T-helper 2 cell (primary cell): ENCODE measurements around the gene ANXA9.

Experiments
- DNase-seq, 5 experiments: peaks; one replicate each; pipeline versions ENCODE4 v3.0.0 to v3.0.0-alpha.2; 2012 to 2022
- total RNA-seq, 2 donors: gene quantifications; one replicate each; lab custom pipeline; 2026; lab: John Stamatoyannopoulos, UW

The ANXA9 gene
- total RNA-seq, result 0 to 0.07 reads per million in 2 donors

DNA sequence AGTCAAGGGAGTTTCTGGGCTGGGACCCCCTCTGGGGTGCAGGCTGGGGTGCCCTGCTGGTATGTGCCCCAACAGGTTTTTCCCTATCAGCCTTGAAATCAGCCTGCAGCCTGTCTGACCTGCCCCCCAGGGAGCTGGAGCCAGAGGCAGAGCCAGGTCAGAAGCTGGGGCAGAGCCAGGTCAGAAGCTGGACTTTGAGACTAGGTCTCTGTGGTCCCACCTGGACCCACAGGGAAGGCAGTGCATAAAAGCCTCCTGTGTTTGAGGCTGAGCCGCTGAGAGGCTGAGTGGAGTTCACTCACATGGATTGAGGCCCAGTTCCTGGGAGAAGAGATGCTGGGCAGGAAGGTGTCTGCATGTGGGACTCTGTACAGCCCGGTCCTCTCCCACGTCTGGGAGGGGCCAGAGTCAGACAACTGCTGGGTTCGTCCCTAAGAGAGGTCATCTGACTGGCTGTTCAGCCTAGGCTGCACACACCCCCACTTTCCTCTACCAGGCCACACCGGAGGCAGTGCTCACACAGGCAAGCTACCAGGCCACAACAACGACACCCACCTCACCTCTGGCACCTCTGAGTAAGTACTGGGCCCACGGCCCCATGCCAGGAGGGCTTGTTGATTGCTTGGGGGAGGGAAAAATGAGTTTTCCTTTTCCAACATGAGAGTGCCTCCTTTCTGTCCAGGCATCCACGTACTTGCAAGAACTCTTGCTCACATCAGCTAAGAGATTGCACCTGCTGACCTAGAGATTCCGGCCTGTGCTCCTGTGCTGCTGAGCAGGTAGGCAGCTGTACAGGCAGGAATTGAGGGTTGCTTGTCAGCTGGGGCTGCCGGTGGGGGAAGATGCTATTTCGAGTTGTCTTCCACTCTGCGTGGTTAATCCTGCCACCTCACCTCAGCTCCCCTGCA, at the start of gene ANXA9:
TSS of gene ANXA9 (plus strand) at position 488 of the 908 bp plus-strand sequence. CDS start 814 bp downstream, outside the sequence.
- DNase-seq, result no peak

GRCh38 chr1:150944856-150945255, 37.2 kb upstream of the ANXA9 start:
- DNase-seq, result no peak

DNA sequence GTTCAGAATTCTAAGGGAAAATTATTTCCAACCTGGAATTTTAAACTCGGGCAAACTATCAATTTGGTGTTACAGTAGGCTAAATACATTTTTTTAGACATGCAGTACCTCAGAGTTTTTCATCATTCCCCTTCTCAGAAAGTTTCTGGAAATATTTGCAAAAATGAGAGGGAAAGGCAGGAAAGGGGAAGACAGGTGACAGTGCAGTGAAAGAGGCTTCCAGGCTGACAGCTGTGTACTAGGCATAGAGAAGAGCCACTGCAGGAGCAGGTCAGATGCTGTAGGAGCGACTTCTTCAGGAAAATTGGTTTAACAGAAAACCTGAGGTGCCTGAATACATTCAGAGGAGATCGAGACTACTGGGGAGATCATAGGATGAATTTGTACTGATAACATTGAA, 27.4 kb upstream of the ANXA9 start:
- DNase-seq, result no peak

- no peak for DNase-seq
Observed at GRCh38 chr1:150955280-150955679, 26.8 kb upstream of the ANXA9 start.

GRCh38 chr1:150957666-150958065, 24.4 kb upstream of the ANXA9 start:
- DNase-seq, result no peak

- no peak for DNase-seq
Observed at GRCh38 chr1:150960646-150961045, 21.4 kb upstream of the ANXA9 start.

GRCh38 chr1:150961756-150962155, 20.3 kb upstream of the ANXA9 start:
- DNase-seq, result no peak

DNA sequence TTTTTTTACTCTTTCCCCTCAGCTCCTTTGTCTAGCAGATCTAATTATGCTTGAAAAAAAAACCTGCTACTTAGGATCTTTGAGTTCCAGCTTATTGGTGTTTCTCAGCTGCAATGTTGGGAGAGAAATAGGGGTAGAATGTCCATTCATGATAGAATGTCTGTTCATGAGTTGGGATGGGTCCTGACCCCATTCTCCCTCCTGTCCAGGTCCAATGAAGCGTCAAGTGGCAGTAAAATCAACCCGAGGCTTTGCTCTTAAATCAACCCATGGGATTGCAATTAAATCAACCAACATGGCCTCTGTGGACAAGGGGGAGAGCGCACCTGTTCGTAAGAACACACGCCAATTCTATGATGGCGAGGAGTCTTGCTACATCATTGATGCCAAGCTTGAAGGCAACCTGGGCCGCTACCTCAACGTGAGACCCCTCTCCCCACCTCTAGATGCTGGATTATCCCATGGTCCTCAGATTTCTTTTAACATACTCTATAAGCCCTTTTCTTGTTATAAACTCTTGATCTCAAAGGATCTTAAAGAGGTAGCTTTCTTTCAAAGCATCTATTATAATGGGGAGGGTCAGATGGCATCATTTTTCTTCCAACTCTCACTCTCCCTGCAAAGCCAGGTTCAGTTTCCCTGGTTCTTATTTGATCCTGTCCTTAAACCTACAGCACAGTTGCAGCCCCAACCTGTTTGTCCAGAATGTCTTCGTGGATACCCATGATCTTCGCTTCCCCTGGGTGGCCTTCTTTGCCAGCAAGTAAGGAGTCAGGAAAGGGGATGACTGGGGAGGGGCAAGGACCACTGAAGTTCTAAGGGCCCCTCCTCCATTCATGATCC, 18.6 kb upstream of the ANXA9 start:
- no peak for DNase-seq

DNA sequence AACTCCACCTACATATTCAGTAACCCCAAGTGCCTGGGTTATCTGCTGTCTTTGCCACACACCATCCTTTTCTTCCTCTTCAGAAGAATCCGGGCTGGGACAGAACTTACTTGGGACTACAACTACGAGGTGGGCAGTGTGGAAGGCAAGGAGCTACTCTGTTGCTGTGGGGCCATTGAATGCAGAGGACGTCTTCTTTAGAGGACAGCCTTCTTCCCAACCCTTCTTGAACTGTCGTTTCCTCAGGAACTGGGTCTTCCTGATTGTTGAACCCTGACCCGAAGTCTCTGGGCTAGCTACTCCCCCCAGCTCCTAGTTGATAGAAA, 18.0 kb upstream of the ANXA9 start:
- no peak for DNase-seq

GRCh38 chr1:150965605-150966004, 16.5 kb upstream of the ANXA9 start:
- DNase-seq, result no peak

- DNase-seq, result no peak
Observed at GRCh38 chr1:150966011-150966410, 16.1 kb upstream of the ANXA9 start.

GRCh38 chr1:150967936-150968335, 14.2 kb upstream of the ANXA9 start:
- DNase-seq, result no peak

GRCh38 chr1:150968491-150968890, 13.6 kb upstream of the ANXA9 start:
- DNase-seq, result no peak

GRCh38 chr1:150969626-150970025, 12.5 kb upstream of the ANXA9 start:
- DNase-seq, result no peak

- no peak for DNase-seq
Observed at GRCh38 chr1:150970808-150971582, 11.1 kb upstream of the ANXA9 start.

DNA sequence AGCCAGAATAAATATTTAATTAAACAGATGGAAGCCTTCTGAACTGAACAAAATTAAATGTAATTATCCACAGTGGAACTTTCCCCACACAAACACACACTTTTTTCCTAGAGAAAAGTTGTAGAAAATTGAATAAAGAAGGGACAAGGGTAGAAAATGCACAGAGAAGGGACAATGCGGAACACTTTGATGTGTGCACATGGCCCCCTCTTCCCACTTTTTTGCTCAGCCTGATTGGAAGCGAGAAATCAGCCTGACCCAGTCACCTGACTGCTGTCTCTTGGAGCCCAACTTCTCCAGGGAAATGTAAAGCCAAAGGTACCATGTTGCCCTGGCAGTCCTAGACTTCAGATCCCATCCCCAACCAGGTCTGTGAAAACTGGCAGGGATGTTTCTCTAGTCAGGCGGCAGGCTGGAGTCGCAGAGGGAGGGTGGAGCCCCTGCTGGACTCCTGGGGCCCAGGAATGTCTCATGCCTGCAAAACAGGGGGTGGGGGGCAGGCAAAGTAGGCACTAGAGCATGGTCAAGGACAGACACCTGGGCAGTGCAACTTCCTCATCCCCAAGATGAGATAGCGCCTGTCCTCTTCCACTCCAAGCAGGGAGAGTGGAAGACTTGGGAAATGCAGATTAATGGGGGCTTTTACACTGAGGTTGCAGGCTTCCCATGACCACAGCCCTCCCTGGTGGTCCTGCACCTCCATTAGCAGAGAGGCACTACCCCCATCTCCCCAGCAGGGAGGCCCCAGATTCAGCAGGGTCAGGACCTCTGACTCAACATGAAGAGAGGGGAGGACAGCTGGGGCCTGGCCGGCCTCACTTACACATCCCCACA, 10.3 kb upstream of the ANXA9 start:
- DNase-seq, result no peak

DNA sequence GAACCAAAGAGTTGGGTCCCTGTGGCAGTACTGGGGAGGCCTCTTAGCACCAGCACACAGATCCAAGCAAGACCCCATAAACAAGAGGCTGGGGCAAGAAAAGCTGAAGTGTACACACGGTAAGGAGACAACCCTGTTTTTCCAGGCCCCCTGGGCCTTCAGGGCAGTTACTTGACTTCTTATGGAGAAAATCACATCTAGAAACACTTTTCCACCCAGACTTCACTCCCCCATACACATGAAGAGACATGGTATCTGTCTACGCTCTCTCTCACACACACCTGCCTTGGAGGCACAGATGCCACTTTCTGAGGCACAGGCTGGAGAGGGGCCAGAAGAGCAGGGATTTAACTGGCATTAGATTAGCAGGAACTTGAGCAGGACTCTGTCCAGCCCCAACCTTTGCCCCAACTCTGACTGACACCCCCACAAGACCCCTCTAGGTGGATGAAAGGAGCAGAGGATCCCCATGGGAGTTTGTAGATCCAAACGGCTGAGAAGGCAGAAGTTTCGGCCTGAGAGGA, 9.6 kb upstream of the ANXA9 start:
- DNase-seq, result no peak

DNA sequence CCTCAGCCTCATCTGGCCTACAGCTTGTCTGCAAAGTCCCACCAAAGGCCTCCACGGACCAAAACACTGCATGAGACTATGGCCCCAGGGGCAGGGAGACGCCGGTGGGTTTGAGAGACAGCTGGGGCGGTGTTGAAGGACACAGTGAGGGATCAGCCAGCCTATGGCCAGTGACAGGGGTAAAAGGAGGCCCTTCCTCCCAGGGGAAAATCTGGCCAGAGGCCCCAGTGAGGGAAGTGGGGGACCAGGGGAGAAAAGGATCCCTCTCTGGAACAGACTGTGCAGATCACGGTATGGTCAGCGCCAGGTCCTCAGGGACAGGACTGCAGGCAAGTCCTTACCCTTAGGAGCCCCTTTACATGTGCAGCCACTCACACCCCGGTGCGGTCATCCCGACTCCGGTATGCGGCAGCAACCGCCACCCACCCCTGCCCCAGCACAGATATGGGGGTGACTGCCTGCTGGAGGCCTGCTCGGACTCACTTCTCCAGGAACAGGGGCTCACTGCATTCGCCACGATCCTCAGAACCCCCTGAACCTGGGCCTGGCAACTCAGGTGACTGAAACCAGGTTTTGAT, 8.7 kb upstream of the ANXA9 start:
- no peak for DNase-seq

- DNase-seq, result peak; percentile 11 to 55 (median 15)
Observed at GRCh38 chr1:150973836-150974579, 8.1 kb upstream of the ANXA9 start.
